ENCODE results near the gene DDX3X. TPM values are rescaled to one million over a fixed set of nuclear protein-coding genes. Genes with fewer than 3 reads are reported as not detected.

The DDX3X gene
- total RNA-seq, 1 donor from 2014 or later, result 254 TPM

Other genes with a start within 250 kb of the DDX3X start
- gene USP9X, start 248.7 kb upstream of the DDX3X start, total RNA-seq, result 90.5 TPM
- not detected for gene NYX, start 113.2 kb downstream of the DDX3X start, total RNA-seq

All from mucosa of gallbladder (tissue), 1 donor.